CD14-positive monocyte (primary cell): ENCODE data around the gene ZNF239. TPM values are rescaled to one million over a fixed set of nuclear protein-coding genes. Genes with fewer than 3 reads are reported as not detected.
"Not testable (repeated sequence)": the region's sequence is repeated elsewhere in the genome, so short reads cannot be mapped to it uniquely, and the experiment has no call there.

ENCODE experiments used
- DNase-seq, 3 donors: peaks; one replicate each; pipeline ENCODE4 v3.0.0-alpha.2; 2011 to 2022
- H2AFZ ChIP-seq: 2 replicates; pipeline ENCODE4 v1.6.0; 2012; ENCODE audit warnings: mild to moderate bottlenecking, low read depth, low read length, inconsistent platforms; ENCODE audit not compliant: insufficient read depth, poor library complexity, severe bottlenecking
- H3K27ac ChIP-seq, 2 donors: 1 replicate in 1 of 2; 2 replicates in 1 of 2; pipeline ENCODE4 v1.5.1; 2012 to 2013; ENCODE audit warnings: low read length in 2 of 2, control low read depth in 1 of 2, inconsistent platforms in 1 of 2, low read depth in 1 of 2, mild to moderate bottlenecking in 1 of 2
- H3K27me3 ChIP-seq, 2 donors: one replicate each; pipeline versions ENCODE4 v1.6.0 to v1.6.1; 2011 to 2013; ENCODE audit warnings: low read length in 2 of 2; ENCODE audit not compliant: control insufficient read depth in 2 of 2, insufficient read depth in 2 of 2
- H3K36me3 ChIP-seq, 2 donors: replicated peaks in 1 of 2; 1 replicate in 1 of 2; 2 replicates in 1 of 2; pipeline versions ENCODE4 v1.5.1 to v1.6.1; 2012 to 2013; ENCODE audit warnings: low read length in 2 of 2, control low read depth in 1 of 2, inconsistent platforms in 1 of 2, mild to moderate bottlenecking in 1 of 2; ENCODE audit not compliant: insufficient read depth in 2 of 2, control insufficient read depth in 1 of 2
- H3K4me1 ChIP-seq, 2 donors: 1 replicate in 1 of 2; 2 replicates in 1 of 2; pipeline versions ENCODE4 v1.5.1 to v1.6.1; 2012 to 2013; ENCODE audit warnings: low read length in 2 of 2, control low read depth in 1 of 2, inconsistent platforms in 1 of 2, mild to moderate bottlenecking in 1 of 2, moderate library complexity in 1 of 2; ENCODE audit not compliant: insufficient read depth in 2 of 2, control insufficient read depth in 1 of 2
- H3K4me2 ChIP-seq: replicated peaks from 2 replicates; pipeline ENCODE3; 2012; ENCODE audit warnings: low read length, moderate library complexity, mild to moderate bottlenecking; ENCODE audit not compliant: poor library complexity, severe bottlenecking; ENCODE audit errors: extremely low read depth
- H3K4me3 ChIP-seq, 3 experiments: fragments of 200-600 bp in 1 of 3; sonication (generic) in 1 of 3; replicated peaks in 1 of 3; 1 replicate in 2 of 3; 2 replicates in 1 of 3; pipeline ENCODE4 v1.5.1; 2011 to 2013; ENCODE audit warnings: low read length in 3 of 3, mild to moderate bottlenecking in 3 of 3, control low read depth in 2 of 3, low read depth in 2 of 3, inconsistent platforms in 1 of 3, moderate library complexity in 1 of 3
- H3K79me2 ChIP-seq: 2 replicates; pipeline ENCODE4 v1.6.0; 2012; ENCODE audit warnings: mild to moderate bottlenecking, control low read depth, inconsistent platforms, low read length, moderate library complexity; ENCODE audit not compliant: insufficient read depth
- H3K9ac ChIP-seq: 2 replicates; pipeline ENCODE4 v1.6.0; 2017; ENCODE audit warnings: low read length, mild to moderate bottlenecking; ENCODE audit not compliant: insufficient read depth, poor library complexity, severe bottlenecking
- H3K9me3 ChIP-seq, 2 donors: replicated peaks in 1 of 2; 1 replicate in 1 of 2; 2 replicates in 1 of 2; pipeline versions ENCODE4 v1.5.1 to v1.6.1; 2012 to 2013; ENCODE audit warnings: low read length in 2 of 2, control low read depth in 1 of 2; ENCODE audit not compliant: control insufficient read depth in 1 of 2, insufficient read depth in 1 of 2
- H4K20me1 ChIP-seq: 2 replicates; pipeline ENCODE4 v1.6.0; 2012; ENCODE audit warnings: mild to moderate bottlenecking, low read length, control low read depth, moderate library complexity; ENCODE audit not compliant: insufficient read depth
- H3K27ac Mint-ChIP-seq, 7 donors: one replicate each; pipeline ENCODE4 v1.8.0; 2020; ENCODE audit warnings: mild to moderate bottlenecking in 7 of 7, mixed read lengths in 7 of 7, moderate library complexity in 6 of 7, inconsistent platforms in 2 of 7
- H3K27me3 Mint-ChIP-seq, 3 donors: one replicate each; pipeline ENCODE4 v1.8.0; 2021 to 2022; ENCODE audit warnings: low read depth in 3 of 3, mild to moderate bottlenecking in 3 of 3, mixed read lengths in 3 of 3, moderate library complexity in 3 of 3, inconsistent platforms in 1 of 3
- H3K36me3 Mint-ChIP-seq, 2 donors: one replicate each; pipeline ENCODE4 v1.8.0; 2020; ENCODE audit warnings: mixed read lengths in 2 of 2, inconsistent platforms in 1 of 2, mild to moderate bottlenecking in 1 of 2
- H3K4me1 Mint-ChIP-seq: one replicate; pipeline ENCODE4 v1.8.0; 2020; ENCODE audit warnings: mild to moderate bottlenecking, mixed read lengths
- H3K4me3 Mint-ChIP-seq, 2 donors: one replicate each; pipeline ENCODE4 v1.8.0; 2020; ENCODE audit warnings: mild to moderate bottlenecking in 2 of 2, mixed read lengths in 2 of 2, moderate library complexity in 1 of 2
- H3K9me3 Mint-ChIP-seq, 7 donors: one replicate each; pipeline ENCODE4 v1.8.0; 2020 to 2022; ENCODE audit warnings: mixed read lengths in 7 of 7, mild to moderate bottlenecking in 6 of 7, moderate library complexity in 6 of 7, inconsistent platforms in 2 of 7
- WGBS: methylation state at CpG from one replicate; pipeline ENCODE4 v1.1.5; 2013; ENCODE audit warnings: missing lambda C conversion rate; ENCODE audit not compliant: insufficient coverage; 5-methylcytosine and 5-hydroxymethylcytosine counted together
- intact Hi-C, 2 donors: fragments of 100-400 bp; cut with micrococcal nuclease; formaldehyde crosslinking; loops; one replicate each; pipeline versions ENCODE4 v1.15.0 to v1.15.1; 2023
- polyA plus RNA-seq, 3 donors: library from polyadenylated mRNA; depleted of rRNA in 1 of 3; unstranded in 2 of 3; stranded (reverse) in 1 of 3; fragments of 300-500 nt in 2 of 3; fragments of >200 nt in 1 of 3; fragmentation: Illumina TruSeq in 2 of 3; gene quantifications; 1 replicate in 2 of 3; 2 replicates in 1 of 3; pipeline ENCODE4 v1.2.3, GENCODE V29; 2012 to 2021
- TF ChIP-seq, protein P1 (sequence below): fragments of 200-600 bp; IDR thresholded peaks from one replicate; pipeline ENCODE4 v1.8.0; 2022; ENCODE audit warnings: antibody characterized with exemption, mild to moderate bottlenecking

Gene ZNF239
- polyA plus RNA-seq, 3 donors, result 0.07 TPM; not detected in 2

DNA sequence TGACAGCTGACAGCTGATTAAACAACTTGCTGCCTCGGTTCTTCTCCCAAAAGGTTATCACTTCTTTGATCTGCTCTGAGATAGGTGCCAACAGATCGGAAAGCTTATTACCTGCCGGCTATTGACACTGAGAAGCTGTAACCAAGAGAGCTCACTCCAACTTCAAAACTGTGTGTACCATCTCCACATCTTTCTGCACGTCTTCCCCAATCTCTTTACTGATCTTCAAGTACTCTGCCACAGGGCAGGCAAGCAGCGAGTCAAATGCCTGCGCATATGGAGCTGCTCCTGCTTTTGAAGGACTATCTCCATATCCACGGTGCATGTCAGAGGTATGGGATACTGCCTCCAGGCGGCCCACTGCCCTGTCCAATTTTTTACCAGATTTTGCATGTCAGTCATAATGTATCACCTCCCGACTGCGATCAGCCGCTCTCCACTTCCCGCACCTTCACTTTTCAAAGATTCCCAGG lies 31.5 kb upstream of the ZNF239 start:
- peak overlapping the region; percentile 92 for H3K4me2 ChIP-seq

DNA sequence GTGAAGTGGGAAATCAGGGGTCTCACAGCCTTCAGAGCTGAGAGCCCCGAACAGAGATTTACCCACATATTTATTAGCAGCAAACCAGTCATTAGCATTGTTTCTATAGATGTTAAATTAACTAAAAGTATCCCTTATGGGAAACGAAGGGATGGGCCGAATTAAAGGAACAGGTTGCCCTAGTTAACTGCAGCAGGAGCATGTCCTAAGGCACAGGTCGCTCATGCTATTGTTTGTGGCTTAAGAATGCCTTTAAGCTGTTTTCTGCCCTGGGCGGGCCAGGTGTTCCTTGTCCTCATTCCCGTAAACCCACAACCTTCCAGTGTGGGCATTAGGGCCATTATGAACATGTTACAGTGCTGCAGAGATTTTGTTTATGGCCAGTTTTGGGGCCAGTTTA lies 27.2 kb upstream of the ZNF239 start:
- intact Hi-C loops, H2AFZ ChIP-seq, H3K27me3 ChIP-seq, H3K4me2 ChIP-seq, H3K27ac ChIP-seq, H3K36me3 Mint-ChIP-seq, H3K4me1 Mint-ChIP-seq, H3K79me2 ChIP-seq, H3K9me3 ChIP-seq, DNase-seq, H4K20me1 ChIP-seq, H3K4me3 Mint-ChIP-seq, H3K27me3 Mint-ChIP-seq, H3K36me3 ChIP-seq, H3K9ac ChIP-seq, H3K4me3 ChIP-seq: not testable (repeated sequence)
- H3K4me1 ChIP-seq, result peaks cover 4 to 11% of the 10 kb centered on the region in 2 donors
- WGBS, result no CpG with 5 or more reads among the region's 6 CpGs
- H3K9me3 Mint-ChIP-seq, result peaks cover 7 to 21% (median 15%) of the 10 kb centered on the region in 7 donors
- peak overlapping the region in 1 of 7 donors; percentile 25 for H3K27ac Mint-ChIP-seq

More for the DNA sequence above, 31.5 kb upstream of the ZNF239 start:
- WGBS, result 63% methylated on average over 11 of the region's 12 CpGs
- TF ChIP-seq, protein P1, sequence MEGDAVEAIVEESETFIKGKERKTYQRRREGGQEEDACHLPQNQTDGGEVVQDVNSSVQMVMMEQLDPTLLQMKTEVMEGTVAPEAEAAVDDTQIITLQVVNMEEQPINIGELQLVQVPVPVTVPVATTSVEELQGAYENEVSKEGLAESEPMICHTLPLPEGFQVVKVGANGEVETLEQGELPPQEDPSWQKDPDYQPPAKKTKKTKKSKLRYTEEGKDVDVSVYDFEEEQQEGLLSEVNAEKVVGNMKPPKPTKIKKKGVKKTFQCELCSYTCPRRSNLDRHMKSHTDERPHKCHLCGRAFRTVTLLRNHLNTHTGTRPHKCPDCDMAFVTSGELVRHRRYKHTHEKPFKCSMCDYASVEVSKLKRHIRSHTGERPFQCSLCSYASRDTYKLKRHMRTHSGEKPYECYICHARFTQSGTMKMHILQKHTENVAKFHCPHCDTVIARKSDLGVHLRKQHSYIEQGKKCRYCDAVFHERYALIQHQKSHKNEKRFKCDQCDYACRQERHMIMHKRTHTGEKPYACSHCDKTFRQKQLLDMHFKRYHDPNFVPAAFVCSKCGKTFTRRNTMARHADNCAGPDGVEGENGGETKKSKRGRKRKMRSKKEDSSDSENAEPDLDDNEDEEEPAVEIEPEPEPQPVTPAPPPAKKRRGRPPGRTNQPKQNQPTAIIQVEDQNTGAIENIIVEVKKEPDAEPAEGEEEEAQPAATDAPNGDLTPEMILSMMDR, result no peak
- Mint-ChIP-seq H3K9me3 (peaks cover 10 to 22% (median 14%) of the 10 kb centered on the region in 7 donors), H3K27ac (peak overlapping the region in 2 of 7 donors; percentile 49 to 68), H3K4me3 (peak overlapping the region; percentile 85 to 86), H3K27me3 (peaks cover 2 to 5% (median 4%) of the 10 kb centered on the region in 3 donors), H3K36me3 (peaks cover 22 to 23% of the 10 kb centered on the region in 2 donors), H3K4me1 (peaks cover 13% of the 10 kb centered on the region)
- intact Hi-C loops, result no loop called here
- DNase-seq, result no peak
- Histone ChIP-seq H3K4me3 (peak overlapping the region; percentile 67 to 85 (median 84)), H3K27me3 (no peaks in the 10 kb centered on the region), H3K9me3 (peaks cover 0 to 7% of the 10 kb centered on the region in 2 donors), H3K4me1 (peaks cover 11 to 16% of the 10 kb centered on the region in 2 donors), H3K36me3 (peaks cover 0 to 3% of the 10 kb centered on the region in 2 donors), H3K9ac (peak overlapping the region; percentile 77), H3K79me2 (no peaks in the 10 kb centered on the region), H2AFZ (peak overlapping the region; percentile 90), H4K20me1 (no peaks in the 10 kb centered on the region), H3K27ac (peak overlapping the region in 1 of 2 donors; percentile 71)
